GM19467 (cell line): Measurements from ENCODE around the gene OR6N1.

ENCODE experiments used
- ATAC-seq: cut with Tn5 transposase; IDR thresholded peaks from one replicate; pipeline ENCODE4 v1.9.1; 2021; ENCODE audit warnings: mild to moderate bottlenecking, moderate library complexity; ENCODE audit not compliant: unreplicated experiment

Gene OR6N1, protein sequence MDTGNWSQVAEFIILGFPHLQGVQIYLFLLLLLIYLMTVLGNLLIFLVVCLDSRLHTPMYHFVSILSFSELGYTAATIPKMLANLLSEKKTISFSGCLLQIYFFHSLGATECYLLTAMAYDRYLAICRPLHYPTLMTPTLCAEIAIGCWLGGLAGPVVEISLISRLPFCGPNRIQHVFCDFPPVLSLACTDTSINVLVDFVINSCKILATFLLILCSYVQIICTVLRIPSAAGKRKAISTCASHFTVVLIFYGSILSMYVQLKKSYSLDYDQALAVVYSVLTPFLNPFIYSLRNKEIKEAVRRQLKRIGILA

DNA sequence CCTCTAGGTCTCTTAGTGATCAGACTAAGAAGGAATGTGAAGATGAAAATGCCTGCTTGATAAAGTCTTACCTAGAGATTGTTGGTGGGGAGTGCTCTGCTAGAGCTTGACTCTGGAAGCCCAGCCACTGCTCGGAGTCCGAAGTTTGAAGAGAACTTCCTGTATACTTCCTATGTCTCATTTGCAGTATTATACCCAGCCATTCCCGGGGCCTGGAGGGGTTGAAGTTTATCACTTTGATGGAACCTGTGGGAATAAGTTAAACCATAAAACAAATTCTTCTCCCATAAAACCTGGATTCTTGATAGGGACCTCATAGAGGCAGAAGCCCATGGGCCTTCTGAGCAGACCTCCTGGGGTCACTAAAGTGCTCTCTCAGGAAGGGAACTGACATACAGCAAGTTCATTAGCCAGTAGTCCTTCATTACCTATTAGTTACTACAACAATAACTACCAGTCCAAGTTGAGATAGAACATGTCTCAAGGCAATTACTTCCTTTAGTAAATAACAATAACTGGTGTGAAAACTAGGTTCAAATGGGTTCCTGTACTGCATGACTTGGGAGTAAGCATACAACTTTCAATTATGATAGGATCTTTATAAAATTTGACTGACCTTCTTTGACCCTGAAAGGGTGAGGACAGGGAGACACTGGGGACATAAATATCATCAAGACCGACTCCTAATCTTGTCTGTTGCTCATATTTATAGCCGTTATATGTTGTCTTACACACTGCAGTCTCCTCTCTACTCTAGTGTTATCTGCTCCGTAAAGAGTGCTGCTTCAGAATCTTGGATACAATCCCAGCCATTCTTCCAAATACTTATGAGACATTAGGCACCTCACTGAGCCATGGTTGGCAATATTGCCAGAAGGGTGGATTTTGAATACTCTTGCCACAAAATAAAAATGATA is at the start of gene OR6N1:
OR6N1 (minus strand) TSS at position 246 of the 917 bp plus-strand sequence. CDS start 5,513 bp downstream, outside the sequence.
- ATAC-seq, result no peak

DNA sequence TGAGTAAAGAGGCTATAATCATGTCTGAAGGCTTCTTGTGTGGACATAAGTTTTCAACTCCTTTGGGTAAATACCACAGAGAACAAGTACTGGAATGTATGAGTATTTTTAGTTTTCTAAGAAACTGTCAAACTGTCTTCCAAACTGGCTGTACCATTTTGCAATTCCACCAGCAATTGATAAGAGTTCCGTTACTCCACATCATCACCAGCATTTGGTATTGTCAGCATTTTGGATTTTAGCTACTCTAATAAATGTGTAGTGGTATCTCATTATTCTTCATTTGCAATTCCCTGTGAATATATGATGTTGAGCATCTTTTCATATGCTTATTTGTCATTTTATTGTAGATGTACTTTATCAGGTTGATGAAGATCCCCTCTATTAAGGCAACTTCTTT is 49.7 kb upstream of the OR6N1 start:
- no peak for ATAC-seq

DNA sequence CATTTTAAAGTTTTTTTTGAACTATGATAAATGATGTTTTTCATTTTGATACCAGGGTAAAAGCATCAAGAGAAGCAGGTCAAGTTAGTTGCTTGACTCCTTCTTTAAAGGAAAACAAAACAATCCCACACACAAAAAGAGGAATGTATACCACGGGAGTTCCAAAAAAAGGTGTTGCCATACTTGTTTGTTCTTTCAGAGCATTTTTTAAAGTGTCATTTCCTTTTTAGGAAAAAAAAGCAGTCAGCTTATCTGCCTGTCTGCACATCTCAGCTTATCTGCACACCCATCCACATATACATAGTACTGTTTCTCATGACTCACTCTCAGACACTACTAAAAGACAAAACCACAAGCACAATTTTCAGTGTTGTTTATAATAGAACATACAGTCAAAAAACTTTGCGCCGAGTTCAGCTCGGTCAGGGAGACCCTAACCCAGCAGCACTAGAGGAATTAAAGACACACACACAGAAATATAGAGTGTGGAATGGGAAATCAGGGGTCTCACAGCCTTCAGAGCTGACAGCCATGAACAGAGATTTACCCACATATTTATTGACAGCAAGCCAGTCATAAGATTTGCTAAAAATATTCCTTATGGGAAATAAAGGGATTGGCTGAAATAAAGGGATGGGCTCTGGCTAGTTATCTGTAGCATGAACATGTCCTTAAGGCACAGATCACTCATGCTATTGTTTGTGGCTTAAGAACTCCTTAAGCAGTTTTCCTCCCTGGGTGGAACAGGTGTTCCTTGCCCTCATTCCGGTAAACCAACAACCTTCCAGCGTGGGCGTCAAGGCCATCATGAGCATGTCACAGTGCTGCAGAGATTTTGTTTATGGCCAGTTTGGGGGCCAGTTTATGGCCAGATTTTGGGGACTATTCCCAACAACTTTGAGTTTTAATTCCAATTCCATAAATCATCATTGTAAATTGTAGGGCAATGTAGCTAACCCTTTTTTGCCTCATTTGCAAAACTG is 47.8 kb upstream of the OR6N1 start:
- ATAC-seq, result no peak

DNA sequence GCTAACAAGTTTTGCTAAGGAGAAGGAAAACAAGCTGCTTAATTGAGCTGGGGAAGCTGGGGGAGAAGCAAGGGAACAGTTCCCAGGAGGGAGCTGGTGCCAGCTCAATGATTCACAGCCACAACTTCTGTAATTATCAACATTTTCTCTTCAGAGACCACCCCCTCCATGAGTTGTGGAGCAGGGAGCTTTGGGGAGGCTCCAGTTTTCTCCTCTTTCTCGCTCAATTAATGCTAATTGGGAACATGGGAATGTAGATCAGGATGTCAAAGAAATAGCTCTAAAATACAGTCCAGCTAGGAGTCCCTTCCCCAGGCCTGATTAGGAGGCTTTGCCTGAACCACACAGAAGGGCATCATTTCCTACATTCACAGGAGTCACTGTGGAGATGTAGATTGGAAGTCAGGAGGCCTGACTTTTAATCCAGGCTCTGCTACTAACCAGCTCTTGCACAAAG is 47.0 kb upstream of the OR6N1 start:
- no peak for ATAC-seq

DNA sequence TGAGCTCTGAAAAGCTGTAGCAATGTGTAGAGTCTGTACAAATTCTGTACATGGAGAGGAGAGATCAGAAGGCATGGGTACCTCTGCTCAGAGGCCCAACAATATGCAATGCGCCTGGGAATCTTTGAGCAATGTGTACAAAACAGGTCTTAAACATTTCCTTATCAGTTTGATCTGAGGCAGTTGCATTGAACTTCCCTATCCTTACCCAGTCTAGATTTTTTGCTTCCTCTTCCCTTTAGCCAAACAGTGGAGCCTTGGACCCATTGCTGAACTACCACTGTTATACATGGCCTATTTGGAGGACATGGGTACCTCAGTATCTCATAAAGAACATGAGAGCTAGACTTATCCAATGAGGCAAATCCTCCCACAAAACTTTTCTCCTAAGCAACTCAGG is 46.6 kb upstream of the OR6N1 start:
- ATAC-seq, result no peak

DNA sequence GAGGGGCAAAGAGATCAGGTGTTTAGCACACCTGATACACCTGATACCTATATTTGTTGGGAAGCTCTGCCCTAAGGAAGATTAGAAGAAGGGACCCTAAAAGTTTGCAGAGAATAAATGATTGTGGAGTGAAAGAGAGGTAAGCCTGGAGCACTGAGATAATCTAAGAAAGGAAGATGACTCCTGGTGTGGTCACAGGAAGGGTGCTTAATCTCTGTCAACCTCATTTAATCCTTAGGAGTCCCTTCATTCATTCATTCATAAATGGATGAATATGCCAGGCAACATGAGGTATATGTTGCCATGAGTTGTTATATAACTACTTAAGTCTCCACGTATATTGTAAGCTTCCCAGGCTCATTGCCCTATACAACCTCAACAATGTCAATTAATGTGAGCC is 43.0 kb upstream of the OR6N1 start:
- ATAC-seq, result no peak

DNA sequence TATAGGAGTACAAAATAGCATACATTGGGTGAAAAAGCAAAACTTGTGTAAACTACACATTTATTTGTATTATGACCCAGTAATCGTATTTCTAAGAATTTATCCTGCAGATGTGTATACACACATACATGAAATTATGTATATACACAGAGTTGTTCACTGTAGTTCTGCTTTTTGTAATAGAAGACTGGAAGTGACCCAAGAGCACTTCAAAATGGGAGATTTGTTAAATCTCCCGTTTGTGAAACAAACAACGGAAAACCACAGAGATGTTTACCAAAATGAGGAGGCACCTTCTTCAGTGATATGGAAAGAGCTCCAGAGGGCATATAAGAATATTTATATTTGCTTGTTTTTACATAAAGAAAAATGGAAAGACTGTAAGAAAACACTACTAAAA is 41.2 kb upstream of the OR6N1 start:
- no peak for ATAC-seq

DNA sequence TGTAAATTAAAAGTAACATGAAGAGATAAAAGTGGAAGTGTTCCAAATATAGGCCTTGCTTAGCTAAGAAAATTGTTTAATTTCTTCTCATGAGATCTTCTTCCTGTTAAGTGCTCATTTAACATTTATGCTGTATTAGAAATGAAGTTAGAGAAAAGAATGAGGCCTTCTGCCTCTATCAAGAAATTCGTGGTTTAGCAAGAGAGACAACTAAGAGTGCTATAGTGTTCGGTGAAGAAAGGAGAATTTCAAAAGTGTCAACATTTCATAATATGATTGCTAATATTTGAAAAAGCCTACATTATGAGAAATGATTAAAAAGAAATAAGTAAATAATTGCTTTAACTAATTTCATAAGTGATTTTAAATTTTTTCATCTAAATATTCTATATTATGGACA is 40.3 kb upstream of the OR6N1 start:
- ATAC-seq, result no peak

DNA sequence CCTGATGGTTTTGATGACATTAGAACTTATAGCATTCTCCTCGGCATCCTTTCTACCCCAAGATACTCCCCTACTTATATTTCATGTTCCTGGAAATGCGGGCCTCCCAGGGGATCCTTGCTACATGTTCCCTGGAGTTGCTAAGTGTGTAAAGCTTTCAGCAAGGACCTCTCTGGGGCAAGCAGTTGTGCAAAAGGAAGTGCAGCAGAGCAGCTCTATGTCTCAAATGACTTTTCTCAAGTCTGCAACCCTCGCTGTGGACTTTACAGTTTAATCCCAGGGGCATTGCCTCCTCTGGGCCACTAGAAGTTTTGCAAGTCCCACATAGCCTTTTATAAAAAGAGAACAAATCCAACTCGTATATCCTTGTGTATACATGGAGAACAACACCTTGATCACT is 38.3 kb upstream of the OR6N1 start:
- no peak for ATAC-seq

DNA sequence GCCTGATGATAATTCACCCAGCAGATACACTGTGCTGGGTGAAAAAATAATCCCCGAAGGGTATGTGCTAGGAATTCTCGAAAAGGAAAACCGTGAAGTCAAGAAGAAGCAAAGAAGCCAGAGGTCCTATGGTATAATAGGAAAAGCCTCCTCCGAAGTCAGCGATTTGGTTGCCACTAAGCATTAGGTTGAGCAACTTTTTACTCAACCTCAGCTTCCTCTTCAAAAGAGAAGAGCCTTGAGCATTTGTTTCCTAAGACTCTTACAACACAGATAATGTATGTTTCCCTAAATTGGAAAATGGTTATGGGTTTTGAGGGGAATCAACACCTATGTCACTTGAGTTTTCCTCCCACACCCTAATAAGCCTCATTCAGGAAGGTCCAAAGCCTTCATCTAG is 37.9 kb upstream of the OR6N1 start:
- ATAC-seq, result no peak

DNA sequence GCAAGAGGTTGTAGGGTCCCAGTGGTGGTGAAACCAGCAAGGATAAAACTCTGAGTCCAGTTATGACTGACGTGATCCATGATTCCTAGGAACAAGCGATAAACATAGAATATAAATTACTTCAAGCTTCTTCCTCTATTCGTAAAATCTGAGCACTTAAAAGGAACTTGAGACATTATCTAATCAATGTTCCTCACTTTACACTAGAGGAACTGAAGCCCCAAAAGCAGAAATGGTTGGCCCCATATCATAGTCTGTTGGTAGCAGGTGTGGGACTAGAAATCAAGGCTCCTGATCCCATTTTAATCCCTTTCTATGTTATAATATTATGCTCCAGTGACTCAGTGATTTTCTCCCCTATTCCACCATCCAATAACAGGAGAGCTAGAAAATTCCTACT is 37.3 kb upstream of the OR6N1 start:
- no peak for ATAC-seq

DNA sequence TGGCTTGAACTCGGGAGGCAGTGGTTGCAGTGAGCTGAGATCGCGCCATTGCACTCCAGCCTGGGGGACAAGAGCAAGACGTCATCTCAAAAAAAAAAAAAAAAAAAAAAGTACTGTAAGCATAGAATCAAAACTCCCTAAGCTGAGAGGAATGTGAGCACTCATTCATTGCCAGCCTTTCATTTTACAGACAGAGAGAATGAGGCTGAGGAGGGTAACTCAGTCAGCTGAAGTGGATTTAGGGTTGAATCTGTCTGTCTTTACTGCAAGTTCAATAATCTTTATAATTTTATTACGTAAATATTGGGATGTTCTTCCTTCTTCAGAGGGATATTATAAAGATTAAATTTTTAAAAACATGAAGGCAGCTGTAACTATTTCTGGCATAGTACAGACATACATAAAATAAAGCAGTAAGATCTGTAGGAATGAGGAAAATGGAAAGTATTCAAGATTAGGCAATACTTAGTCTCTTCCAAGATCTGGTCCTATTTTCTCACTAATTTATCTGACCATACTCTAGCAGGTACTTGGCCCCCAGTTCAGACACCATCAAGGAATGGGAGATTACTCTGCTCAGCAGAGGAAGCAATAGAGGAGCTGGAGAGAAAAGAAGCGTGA is 35.0 kb upstream of the OR6N1 start:
- ATAC-seq, result no peak

DNA sequence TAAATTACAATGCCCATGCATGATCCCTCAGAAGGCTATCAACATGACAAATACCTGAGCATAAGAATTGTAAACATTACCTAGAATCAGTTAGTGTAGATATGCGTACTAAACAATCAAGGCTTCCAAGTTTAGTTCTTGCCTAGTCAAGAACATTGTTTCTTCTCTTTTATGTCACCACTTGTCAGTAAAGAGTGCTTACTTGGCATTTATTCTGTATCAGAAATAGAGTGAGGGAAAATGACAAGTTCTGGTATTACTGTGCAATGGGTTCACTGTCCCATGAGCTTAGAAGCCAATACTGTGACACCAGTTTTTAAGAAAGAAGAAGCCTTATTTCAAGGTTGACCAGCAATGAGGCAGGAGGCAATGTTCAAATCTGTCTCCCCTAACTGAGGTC is 31.7 kb upstream of the OR6N1 start:
- no peak for ATAC-seq

DNA sequence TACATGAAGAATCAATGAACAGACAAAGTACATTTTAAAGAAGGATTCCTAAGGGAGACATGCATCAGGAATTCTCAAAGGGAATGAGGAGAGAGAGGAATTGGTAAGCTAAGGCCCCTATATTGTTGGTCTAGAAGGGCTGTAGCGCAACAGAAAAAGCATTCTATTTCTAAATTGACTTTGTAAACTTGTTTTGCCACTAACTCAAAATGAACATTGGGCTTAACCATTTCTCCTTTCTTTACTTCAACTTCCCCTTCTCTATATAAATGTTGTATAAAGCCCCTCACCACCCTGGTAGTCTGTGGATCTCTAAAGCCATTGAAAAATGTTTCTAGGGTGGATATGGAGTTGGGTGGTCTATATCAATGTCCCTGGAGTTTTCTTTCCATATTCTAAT is 29.4 kb upstream of the OR6N1 start:
- ATAC-seq, result no peak

DNA sequence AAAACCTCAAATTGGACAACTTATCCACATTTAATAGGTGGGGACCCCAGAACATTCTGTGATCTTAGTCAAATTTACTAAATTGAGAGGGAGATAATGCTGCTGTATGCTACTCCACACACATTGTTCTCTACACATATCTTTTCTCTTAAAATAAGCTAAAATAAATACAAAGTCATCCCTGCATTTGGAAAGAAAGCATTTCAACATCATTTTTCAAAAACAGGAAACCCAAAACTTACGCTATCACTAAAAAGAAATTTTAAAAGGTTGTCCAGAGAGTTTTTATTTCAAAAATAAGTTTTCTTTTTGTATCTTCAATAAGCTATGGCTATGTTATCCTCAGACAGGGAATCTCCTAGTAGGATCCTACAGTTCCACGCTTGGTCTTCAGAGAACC is 28.5 kb upstream of the OR6N1 start:
- ATAC-seq, result no peak

DNA sequence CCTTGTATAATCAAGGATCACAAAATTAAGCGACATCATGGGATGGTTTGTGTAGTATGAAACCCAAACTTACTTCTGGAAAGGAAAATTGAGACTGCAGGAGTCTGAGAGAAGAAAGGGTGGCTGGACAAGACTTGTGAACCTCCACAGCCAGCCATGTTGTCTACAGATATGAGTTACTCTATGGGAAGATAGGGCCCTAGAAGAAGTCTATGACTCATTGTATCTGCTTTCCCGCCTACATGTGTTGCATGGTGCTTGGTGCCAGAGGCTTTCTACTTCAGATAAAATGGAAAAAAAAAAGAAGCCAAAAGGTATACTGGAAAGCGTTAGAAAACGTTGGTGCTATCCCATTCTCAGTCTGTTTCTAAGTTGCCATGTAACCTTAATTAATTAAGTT is 27.7 kb upstream of the OR6N1 start:
- no peak for ATAC-seq

DNA sequence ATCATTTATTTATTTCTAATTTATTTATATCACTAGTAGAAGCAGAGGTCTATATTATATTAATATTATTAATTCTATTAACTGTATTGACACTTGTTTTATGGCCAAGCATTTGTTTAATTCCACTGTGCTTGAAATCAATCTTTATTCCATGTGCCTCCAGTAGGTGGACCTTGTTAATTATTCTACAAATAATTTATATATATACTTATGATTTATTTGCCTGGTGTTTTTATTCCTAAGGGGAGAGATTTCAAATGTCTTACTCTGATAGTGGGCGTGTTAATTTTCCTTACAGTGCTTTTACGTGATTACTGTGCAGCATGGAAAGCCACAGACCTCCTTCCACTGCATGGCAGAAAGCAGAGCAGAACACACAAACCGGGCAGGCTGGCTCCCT is 26.5 kb upstream of the OR6N1 start:
- ATAC-seq, result no peak

DNA sequence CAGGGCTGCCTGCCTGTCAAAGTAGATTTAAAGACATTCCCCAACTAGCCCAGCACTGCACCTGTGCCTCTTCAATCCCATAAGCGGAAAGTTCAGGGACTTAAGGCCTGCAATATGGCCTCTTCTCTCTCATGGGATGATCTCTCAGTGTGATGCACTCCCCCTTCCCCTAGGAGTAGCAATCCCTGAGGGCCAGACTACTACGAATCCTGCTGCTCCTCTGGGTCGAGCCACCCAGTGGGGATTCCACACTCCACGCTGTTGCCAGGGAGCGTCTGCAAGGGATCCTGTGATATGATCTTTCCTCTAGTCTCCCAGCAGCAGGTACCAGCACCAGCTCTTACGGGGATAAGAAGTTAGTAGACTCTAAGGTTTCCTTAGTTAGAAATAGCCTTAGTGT is 22.3 kb upstream of the OR6N1 start:
- no peak for ATAC-seq

DNA sequence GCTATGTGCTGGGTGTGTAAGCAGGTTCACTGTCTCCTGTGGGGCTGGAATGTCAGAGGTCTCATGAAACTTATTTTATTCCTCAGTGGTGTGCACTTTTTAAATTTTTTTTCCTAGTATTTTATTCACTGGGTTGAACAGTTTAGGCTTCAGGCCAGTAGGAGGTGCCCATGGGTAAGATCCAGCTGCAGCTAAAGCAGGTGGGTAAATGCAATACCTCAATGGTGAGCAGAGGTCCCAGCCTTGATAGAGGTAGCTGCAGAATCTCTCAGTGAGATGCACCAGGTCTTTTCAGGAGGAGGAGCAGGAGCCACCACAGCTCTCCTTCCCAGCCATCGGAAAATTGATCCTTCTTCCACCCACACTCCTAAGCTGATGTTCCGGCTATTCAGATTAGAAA is 21.6 kb upstream of the OR6N1 start:
- ATAC-seq, result no peak

DNA sequence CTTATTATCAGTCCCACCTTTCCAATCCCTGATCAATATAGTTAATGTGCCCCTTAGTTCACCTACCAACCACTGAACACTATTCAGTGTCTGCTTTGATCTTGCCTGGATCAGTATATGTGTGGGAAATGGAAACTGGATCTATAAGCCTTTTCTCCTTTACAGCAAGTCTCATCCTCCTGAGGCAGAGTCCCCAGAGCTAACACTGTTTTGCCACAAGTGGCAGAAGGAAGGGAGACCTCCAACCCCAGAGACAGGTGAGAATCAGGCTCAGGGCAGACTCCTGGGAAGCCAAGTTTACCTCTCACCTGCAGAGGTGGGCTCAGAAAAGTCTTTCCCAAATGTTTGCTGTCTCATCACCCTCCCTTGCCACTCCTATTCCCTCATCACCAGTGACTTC is 9.1 kb upstream of the OR6N1 start, which contains the start of gene OR6N2:
OR6N2 (minus strand) TSS at position 101 of the 400 bp plus-strand sequence. CDS start 3,569 bp downstream, outside the sequence.
- no peak for ATAC-seq
